ENCODE data around the gene COG1. TPM values are rescaled to one million over a fixed set of nuclear protein-coding genes. Genes with fewer than 3 reads are reported as not detected.
"Not testable (repeated sequence)": the region's sequence is repeated elsewhere in the genome, so short reads cannot be mapped to it uniquely, and the experiment has no call there.

COG1 gene, protein sequence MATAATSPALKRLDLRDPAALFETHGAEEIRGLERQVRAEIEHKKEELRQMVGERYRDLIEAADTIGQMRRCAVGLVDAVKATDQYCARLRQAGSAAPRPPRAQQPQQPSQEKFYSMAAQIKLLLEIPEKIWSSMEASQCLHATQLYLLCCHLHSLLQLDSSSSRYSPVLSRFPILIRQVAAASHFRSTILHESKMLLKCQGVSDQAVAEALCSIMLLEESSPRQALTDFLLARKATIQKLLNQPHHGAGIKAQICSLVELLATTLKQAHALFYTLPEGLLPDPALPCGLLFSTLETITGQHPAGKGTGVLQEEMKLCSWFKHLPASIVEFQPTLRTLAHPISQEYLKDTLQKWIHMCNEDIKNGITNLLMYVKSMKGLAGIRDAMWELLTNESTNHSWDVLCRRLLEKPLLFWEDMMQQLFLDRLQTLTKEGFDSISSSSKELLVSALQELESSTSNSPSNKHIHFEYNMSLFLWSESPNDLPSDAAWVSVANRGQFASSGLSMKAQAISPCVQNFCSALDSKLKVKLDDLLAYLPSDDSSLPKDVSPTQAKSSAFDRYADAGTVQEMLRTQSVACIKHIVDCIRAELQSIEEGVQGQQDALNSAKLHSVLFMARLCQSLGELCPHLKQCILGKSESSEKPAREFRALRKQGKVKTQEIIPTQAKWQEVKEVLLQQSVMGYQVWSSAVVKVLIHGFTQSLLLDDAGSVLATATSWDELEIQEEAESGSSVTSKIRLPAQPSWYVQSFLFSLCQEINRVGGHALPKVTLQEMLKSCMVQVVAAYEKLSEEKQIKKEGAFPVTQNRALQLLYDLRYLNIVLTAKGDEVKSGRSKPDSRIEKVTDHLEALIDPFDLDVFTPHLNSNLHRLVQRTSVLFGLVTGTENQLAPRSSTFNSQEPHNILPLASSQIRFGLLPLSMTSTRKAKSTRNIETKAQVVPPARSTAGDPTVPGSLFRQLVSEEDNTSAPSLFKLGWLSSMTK
- 10 to 100 TPM; 36.0 to 43.4 TPM for total RNA-seq
- 10 to 100 TPM in 1 of 2 donors, 1 to 10 TPM in 1; 7.9 to 22.5 TPM for polyA plus RNA-seq
- long read RNA-seq, donor 1, full-length matches to known transcripts: 63 of 142 reads
- long read RNA-seq, donor 1, partial matches to known transcripts: 45 of 142 reads
- long read RNA-seq, donor 1, other reads (novel, unspliced or antisense): 34 of 142 reads
- long read RNA-seq, donor 2, transcript COG1-201 (14 exons, 3,079 nt): major isoform, 9 of 29 reads
- long read RNA-seq, donor 2, partial matches to known transcripts: 5 of 29 reads
- long read RNA-seq, donor 2, other reads (novel, unspliced or antisense): 15 of 29 reads

DNA sequence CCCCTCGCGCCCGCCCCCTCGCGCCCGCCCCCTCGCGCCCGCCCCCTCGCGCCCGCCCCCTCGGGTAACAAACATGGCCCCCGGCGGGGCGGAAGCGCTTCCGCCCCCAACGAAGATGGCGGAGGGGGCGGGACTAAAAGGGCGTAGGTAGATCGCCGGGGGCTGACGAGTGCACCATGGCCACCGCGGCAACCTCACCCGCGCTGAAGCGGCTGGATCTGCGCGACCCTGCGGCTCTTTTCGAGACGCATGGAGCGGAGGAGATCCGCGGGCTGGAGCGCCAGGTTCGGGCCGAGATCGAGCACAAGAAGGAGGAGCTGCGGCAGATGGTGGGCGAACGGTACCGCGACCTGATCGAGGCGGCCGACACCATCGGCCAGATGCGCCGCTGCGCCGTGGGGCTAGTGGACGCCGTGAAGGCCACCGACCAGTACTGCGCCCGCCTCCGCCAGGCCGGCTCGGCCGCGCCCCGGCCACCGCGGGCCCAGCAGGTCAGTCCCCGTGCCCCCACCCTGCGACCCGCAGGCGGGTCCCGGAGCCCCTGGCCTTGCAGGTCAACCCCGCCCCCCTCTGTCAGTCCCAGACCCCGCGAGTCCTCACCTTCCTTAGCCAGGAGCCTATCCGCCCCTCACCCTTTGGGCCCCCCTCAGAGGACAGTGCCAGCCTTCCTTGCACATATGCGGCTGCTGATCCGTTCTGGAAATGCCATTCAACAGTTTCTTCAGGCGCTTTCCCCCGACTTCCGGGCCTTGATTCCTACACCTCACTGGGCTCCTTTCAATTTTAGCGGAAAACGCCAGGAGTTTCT lies at the start of gene COG1:
Gene COG1 (plus strand): TSS at position 162 of the 808 bp plus-strand sequence. CDS start 15 bp downstream, at position 177.
- Histone ChIP-seq H3K27ac (ENCODE audit: low read depth in 1 of 2, low read length in 2 of 2) (peak within 1 kb of the TSS in 1 of 2 donors; percentile 94), H3K36me3 (ENCODE audit: control insufficient read depth in 1 of 2, insufficient read depth in 2 of 2, low read length in 1 of 2) (peaks cover 5% of the 10 kb centered on the region in 2 donors), H3K27me3 (ENCODE audit: control insufficient read depth in 1 of 2, insufficient read depth in 2 of 2, low read length in 1 of 2) (no peaks in the 10 kb centered on the region), H3K4me3 (ENCODE audit: low read length in 2 of 2) (peak within 1 kb of the TSS; percentile 83 to 91), H3K9me3 (ENCODE audit: control insufficient read depth, low read length) (no peaks in the 10 kb centered on the region), H3K4me1 (ENCODE audit: control insufficient read depth in 1 of 2, insufficient read depth in 2 of 2, low read length in 2 of 2) (peaks cover 0 to 3% of the 10 kb centered on the region in 2 donors)
- WGBS, 2 donors: 1% methylated on average over 44 to 84 of the region's 84 CpGs
- ATAC-seq (ENCODE audit: low FRiP score): peak; percentile 90
- intact Hi-C loops (cut with DNase I): loop anchor here (2.0 to 5.0 kb wide), 4 partner anchors 34 to 179 kb away; a partner anchor contains a TSS
- DNase-seq: peak; percentile 92 to 94

DNA sequence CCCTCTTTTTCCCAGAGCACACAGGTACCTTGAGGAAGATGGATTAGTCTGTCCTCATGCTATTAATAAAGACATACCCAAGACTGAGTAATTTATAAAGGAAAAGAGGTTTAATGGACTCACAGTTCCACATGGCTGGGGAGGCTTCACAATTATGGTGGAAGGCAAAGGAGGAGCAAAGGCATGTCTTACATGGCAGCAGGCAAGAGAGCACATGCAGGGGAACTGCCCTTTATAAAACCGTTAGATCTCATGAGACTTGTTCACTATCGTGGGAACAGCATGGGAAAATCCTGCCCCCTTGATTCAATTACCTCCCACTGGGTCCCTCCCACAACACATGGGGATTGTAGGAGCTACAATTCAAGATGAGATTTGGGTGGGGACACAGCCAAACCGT lies 48.6 kb upstream of the COG1 start:
- 73 to 80% methylated on average over 3 of the region's 3 CpGs for WGBS, 2 donors
- H3K4me1 ChIP-seq (ENCODE audit: control insufficient read depth in 1 of 2, insufficient read depth in 2 of 2, low read length in 2 of 2); H3K27me3 ChIP-seq (ENCODE audit: control insufficient read depth in 1 of 2, insufficient read depth in 2 of 2, low read length in 1 of 2); H3K4me3 ChIP-seq (ENCODE audit: low read length in 2 of 2); H3K27ac ChIP-seq (ENCODE audit: low read depth in 1 of 2, low read length in 2 of 2); H3K9me3 ChIP-seq (ENCODE audit: control insufficient read depth, low read length); DNase-seq; intact Hi-C loops (cut with DNase I); ATAC-seq (ENCODE audit: low FRiP score); H3K36me3 ChIP-seq (ENCODE audit: control insufficient read depth in 1 of 2, insufficient read depth in 2 of 2, low read length in 1 of 2): not testable (repeated sequence)

DNA sequence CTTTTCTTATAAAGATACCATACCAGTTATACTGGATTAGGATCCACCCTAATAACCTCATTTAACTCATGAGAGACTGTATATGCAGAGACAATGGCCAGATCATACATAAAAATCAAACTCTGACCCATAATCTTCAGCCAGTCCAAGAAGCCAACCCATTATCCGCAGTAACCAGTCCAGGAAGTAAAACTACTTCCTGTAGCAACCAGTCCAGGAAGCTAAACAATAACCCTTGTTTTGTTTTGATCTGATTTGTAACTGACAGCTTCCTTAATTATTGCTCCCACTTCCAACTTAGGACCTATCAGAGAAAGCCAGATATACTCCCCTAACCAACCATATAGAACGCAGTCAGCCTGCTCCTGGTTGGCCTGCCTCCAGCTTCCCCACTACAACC lies 47.2 kb upstream of the COG1 start:
- no peak for DNase-seq
- no peak for ATAC-seq (ENCODE audit: low FRiP score)
- H3K9me3 ChIP-seq (ENCODE audit: control insufficient read depth, low read length): peaks cover 5% of the 10 kb centered on the region
- intact Hi-C loops (cut with DNase I): no loop called here
- H3K27me3 ChIP-seq (ENCODE audit: control insufficient read depth in 1 of 2, insufficient read depth in 2 of 2, low read length in 1 of 2): peaks cover 0 to 1% of the 10 kb centered on the region in 2 donors
- H3K36me3 ChIP-seq (ENCODE audit: control insufficient read depth in 1 of 2, insufficient read depth in 2 of 2, low read length in 1 of 2): no peaks in the 10 kb centered on the region
- H3K4me1 ChIP-seq (ENCODE audit: control insufficient read depth in 1 of 2, insufficient read depth in 2 of 2, low read length in 2 of 2): no peaks in the 10 kb centered on the region
- no peak overlapping the region for H3K27ac ChIP-seq (ENCODE audit: low read depth in 1 of 2, low read length in 2 of 2)
- 92 to 95% methylated on average over 2 of the region's 2 CpGs for WGBS, 2 donors
- H3K4me3 ChIP-seq (ENCODE audit: low read length in 2 of 2): no peak overlapping the region

DNA sequence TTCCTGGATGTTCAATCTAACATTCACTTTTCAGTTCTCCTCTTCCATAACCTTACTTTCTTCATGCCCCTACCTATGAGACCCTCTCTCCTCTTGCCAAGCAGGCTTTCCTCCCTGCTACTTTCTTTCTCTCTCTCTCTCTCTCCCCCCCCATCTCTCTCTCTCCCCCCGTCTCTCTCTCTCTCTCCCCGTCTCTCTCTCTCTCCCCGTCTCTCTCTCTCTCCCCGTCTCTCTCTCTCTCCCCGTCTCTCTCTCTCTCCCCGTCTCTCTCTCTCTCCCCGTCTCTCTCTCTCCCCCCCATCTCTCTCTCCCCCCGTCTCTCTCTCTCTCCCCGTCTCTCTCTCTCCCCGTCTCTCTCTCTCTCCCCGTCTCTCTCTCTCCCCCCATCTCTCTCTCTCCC lies 45.1 kb upstream of the COG1 start:
- 82 to 85% methylated on average over 9 to 11 of the region's 11 CpGs for WGBS, 2 donors
- H3K27ac ChIP-seq (ENCODE audit: low read depth in 1 of 2, low read length in 2 of 2); intact Hi-C loops (cut with DNase I); H3K4me1 ChIP-seq (ENCODE audit: control insufficient read depth in 1 of 2, insufficient read depth in 2 of 2, low read length in 2 of 2); ATAC-seq (ENCODE audit: low FRiP score); H3K27me3 ChIP-seq (ENCODE audit: control insufficient read depth in 1 of 2, insufficient read depth in 2 of 2, low read length in 1 of 2); H3K9me3 ChIP-seq (ENCODE audit: control insufficient read depth, low read length); H3K4me3 ChIP-seq (ENCODE audit: low read length in 2 of 2); H3K36me3 ChIP-seq (ENCODE audit: control insufficient read depth in 1 of 2, insufficient read depth in 2 of 2, low read length in 1 of 2); DNase-seq: not testable (repeated sequence)

DNA sequence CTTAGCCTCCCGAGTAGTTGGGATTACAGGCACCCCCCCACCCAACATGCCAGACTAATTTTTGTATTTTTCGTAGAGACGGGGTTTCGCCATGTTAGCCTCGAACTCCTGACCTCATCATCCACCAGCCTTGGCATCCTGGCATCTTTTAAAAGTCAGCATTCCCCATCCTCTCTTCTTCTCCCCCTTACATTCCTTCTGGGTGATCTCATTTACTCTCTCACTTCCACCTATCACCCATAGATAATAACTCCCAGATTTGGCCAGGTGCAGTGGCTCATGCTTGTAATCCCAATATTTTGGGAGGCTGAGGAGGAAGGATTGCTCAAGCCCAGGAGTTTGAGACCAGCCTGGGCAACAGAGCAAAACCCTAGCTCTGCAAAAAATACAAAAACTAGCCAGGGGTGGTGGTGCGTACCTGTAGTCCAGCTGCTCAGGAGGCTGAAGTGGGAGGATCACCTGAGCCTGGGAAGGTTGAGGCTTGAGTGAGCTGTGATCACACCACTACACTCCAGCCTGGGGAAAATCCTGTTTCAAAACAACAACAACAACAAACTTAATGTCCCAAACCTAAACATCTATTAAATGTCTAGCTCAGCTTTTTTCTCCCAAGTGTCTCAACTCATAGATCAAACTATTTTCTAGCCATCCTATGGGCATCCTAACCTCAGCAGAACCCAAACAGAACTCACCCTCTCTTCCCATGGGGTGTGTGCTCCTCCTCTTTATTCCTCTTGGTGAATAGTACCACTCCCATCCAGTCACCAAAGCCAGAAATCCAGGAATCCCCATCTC lies 44.1 kb upstream of the COG1 start:
- intact Hi-C loops (cut with DNase I): no loop called here
- no peaks in the 10 kb centered on the region for H3K36me3 ChIP-seq (ENCODE audit: control insufficient read depth in 1 of 2, insufficient read depth in 2 of 2, low read length in 1 of 2)
- H3K9me3 ChIP-seq (ENCODE audit: control insufficient read depth, low read length): peaks cover 5% of the 10 kb centered on the region
- no peaks in the 10 kb centered on the region for H3K4me1 ChIP-seq (ENCODE audit: control insufficient read depth in 1 of 2, insufficient read depth in 2 of 2, low read length in 2 of 2)
- H3K27ac ChIP-seq (ENCODE audit: low read depth in 1 of 2, low read length in 2 of 2): no peak overlapping the region
- WGBS, 2 donors: 67 to 77% methylated on average over 6 of the region's 6 CpGs
- H3K4me3 ChIP-seq (ENCODE audit: low read length in 2 of 2): no peak overlapping the region
- DNase-seq: no peak
- no peak for ATAC-seq (ENCODE audit: low FRiP score)
- peaks cover 0 to 1% of the 10 kb centered on the region in 2 donors for H3K27me3 ChIP-seq (ENCODE audit: control insufficient read depth in 1 of 2, insufficient read depth in 2 of 2, low read length in 1 of 2)

DNA sequence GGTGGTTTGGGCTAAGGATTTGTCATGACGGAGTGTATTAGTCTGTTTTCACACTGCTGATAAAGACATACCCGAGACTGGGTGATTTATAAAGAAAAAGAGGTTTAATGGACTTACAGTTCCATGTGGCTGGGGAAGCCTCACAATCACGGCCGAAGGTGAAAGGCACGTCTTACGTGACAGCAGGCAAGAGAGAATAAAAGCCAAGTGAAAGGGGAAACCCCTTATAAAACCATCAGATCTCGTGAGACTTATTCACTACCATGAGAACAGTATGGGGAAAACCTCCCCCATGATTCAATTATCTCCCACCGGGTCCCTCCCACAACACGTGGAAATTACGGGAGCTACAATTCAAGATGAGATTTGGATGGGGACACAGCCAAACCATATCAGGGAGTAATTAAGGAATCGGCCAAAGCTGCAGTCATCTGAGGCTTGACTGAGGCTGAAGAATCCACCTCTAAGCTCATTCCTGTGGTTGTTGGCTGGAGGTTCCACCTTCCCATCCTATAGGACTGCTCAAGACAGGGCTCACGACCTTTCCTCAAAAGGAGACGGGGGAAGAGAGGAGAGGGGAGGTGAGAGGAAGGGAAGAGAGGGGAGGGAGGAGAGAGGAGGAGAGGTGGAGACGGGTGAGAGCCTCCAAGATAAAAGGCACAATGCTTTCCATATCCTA lies 42.1 kb upstream of the COG1 start:
- intact Hi-C loops (cut with DNase I): loop anchor here in 1 of 2 donors (5.0 to 10.0 kb wide), 2 partner anchors 423 to 596 kb away; no protein-coding TSS in a partner anchor
- not testable (repeated sequence) for H3K36me3 ChIP-seq (ENCODE audit: control insufficient read depth in 1 of 2, insufficient read depth in 2 of 2, low read length in 1 of 2); ATAC-seq (ENCODE audit: low FRiP score); H3K4me1 ChIP-seq (ENCODE audit: control insufficient read depth in 1 of 2, insufficient read depth in 2 of 2, low read length in 2 of 2); DNase-seq; H3K27me3 ChIP-seq (ENCODE audit: control insufficient read depth in 1 of 2, insufficient read depth in 2 of 2, low read length in 1 of 2); H3K9me3 ChIP-seq (ENCODE audit: control insufficient read depth, low read length); H3K4me3 ChIP-seq (ENCODE audit: low read length in 2 of 2); H3K27ac ChIP-seq (ENCODE audit: low read depth in 1 of 2, low read length in 2 of 2)
- 62 to 63% methylated on average over 14 of the region's 14 CpGs for WGBS, 2 donors
